GM18907 (cell line): ENCODE data around the gene HSD17B4.
"Not testable (repeated sequence)": the region's sequence is repeated elsewhere in the genome, so short reads cannot be mapped to it uniquely, and the experiment has no call there.

Source experiments
- ATAC-seq: cut with Tn5 transposase; IDR thresholded peaks from one replicate; pipeline ENCODE4 v1.9.1; 2021; ENCODE audit warnings: mild to moderate bottlenecking, moderate library complexity; ENCODE audit not compliant: unreplicated experiment

HSD17B4 gene, protein sequence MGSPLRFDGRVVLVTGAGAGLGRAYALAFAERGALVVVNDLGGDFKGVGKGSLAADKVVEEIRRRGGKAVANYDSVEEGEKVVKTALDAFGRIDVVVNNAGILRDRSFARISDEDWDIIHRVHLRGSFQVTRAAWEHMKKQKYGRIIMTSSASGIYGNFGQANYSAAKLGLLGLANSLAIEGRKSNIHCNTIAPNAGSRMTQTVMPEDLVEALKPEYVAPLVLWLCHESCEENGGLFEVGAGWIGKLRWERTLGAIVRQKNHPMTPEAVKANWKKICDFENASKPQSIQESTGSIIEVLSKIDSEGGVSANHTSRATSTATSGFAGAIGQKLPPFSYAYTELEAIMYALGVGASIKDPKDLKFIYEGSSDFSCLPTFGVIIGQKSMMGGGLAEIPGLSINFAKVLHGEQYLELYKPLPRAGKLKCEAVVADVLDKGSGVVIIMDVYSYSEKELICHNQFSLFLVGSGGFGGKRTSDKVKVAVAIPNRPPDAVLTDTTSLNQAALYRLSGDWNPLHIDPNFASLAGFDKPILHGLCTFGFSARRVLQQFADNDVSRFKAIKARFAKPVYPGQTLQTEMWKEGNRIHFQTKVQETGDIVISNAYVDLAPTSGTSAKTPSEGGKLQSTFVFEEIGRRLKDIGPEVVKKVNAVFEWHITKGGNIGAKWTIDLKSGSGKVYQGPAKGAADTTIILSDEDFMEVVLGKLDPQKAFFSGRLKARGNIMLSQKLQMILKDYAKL

DNA sequence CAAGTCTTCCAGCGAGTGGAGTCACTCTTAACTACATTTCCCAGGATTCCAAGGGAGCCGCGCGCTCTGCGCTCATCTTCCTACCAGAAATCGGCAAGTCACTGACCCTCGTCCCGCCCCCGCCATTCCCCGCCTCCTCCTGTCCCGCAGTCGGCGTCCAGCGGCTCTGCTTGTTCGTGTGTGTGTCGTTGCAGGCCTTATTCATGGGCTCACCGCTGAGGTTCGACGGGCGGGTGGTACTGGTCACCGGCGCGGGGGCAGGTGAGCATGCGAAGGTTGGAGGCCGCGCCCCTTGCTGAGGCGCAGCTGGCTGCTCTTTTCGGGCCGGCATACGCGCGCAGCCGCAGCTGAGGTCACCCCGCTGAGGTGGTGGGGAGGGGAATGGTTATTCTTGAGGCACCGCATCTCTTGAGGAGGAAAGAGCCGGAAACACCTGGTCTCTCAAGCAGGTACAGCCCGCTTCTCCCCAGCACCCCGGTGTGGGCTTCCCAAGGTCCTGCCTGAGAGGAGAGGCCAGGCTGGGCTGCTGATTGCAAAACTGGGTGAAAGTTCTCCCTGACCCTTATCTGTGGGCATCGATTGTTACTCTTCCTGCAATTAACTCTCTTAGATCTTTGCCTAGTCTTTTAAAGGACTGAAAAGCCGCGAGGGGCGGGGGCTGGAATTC, at the start of gene HSD17B4:
TSS of gene HSD17B4 (plus strand) at position 125 of the 667 bp plus-strand sequence. CDS start at position 204, 79 bp downstream.
- peak; percentile 97 for ATAC-seq

DNA sequence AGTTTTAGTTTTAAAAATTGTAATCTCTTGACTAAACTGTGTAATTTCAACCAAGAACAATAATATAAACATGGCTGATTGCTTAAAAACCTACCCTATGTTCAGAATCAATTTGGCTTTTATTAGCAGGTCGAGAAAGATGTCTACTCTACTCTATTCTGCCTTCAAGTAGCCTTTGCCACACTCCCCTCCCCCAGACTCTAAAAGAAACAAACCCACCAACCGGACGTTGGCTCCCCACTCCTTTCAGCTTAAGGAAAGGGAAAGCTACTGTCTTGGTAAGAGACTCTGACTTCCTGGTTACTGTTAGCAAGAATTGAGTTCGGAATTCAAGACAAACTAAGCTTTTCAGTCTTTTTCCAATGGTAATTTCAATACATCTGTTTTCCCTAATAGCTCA, 49.7 kb upstream of the HSD17B4 start:
- ATAC-seq: no peak

DNA sequence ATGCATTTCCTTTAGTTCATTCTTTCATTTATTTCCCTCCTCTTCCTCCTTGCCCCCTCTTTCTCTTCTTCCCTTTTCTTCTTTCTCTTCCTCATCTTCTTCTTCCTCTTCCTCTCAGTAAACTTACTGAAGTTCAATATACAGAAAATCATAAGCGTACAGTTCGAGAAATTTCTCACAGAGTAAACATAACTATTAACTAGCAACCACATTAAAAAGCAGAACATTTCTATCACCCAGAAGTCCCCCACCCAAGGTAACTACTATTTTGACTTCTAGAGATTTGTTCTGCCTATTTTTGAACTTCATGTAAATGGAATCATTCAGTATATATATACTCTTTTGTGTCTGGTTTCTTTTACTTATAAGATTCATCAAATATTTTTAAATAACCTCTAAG, 48.3 kb upstream of the HSD17B4 start:
- ATAC-seq: no peak

DNA sequence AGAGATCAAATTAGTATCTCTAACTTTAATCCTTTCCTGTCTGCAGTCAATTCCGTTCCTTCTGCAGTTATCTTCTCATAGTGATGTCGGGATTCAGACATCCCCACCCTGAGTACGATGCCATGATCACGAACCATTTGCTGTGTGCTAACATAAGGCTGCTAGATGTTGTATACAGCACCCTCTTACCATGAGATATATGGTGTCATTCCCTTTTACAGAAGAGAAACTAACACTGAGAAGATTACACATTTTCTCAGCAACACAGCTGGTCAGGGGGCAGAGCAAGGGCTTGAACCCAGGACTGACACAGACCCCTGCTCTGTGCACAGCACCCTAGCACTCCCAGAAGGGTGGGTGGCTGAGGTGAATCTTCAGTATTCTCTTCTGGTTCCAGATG, 46.9 kb upstream of the HSD17B4 start:
- no peak for ATAC-seq

DNA sequence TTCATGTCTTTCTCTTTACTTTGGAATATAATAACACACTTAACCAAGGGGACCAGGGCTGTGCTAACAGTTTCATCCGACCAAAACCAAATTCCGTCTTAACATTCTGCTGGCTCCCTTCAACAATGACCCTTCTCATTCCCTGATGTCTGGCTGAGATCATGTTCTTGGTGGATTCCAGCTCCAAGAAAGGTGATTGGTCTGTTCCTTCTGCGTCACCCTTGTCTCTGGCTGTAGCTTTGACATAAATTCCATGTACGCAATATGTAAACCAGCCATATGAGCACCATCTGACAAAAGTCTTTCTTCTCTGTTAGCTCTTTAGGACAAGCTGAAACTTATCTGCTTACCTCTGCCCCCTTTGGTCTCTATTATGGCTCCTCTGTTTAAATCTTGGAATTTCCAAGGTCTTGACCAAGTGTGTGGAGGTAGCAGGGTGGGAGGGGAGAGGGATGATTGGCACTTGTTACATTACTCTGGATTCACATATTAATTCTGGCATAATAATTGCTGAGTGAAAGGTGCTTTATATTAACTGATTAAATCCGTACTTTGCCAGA, 45.7 kb upstream of the HSD17B4 start:
- no peak for ATAC-seq

DNA sequence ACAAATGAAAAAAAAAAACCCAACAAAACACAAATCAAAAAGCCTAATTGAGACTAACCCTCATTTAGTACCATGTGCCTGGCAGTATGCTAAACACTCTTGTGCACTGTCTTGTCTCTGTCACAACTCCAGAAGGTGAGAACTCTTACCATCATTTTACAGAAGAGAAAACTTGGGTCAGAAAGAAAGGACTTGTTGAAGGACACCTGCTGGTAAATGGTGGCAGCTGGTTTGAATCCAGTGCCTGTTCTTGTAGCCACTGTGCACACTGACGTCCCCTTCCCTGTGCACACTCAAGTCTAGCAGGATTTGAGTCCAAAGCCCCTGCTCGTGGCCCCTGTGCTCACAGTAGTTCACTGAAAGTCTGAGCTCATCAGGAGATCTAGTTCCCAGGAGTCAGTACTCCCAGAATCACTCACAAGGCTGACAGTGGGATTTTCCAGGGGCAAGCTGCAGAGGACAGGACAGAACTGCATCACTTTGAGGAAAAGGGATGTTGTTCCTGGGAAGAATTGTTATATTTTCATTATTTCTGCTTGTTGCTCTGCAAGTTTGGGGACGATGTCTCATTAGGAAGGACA, 43.0 kb upstream of the HSD17B4 start:
- ATAC-seq: peak; percentile 34

DNA sequence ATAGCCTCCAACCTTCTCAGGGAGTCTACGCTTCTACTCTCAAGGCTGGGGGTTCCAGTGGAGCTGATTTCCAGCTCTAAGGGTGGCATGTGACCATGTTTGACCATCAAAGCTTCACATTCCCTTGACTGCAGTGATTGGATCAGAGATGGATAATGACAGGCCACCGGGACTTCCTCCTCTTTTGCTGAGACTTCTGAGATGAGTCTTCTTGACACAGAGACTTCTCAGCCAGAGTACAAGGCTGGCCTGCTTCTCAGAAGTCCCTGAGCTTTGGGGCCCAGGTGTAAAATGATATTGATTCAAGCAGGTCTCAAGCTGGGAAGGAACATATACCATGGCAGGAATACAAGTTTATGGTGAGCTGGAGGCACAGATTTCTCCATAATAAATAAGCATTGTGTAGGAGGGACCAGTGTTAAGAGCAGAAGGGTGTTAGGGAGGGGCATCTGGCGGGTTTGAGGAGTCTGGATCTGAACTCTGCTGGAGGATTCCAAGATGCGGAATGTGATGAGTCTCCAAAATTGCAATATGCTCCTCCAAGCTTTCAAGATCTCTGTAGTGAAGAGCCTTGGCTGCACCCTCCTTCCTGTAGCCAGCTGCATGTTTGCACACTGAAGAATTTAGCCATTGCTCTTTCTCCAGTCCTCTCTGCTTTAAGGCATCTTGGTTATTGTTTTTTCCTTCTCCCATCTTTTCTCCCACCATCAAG, 41.7 kb upstream of the HSD17B4 start:
- peak; percentile 36 for ATAC-seq

DNA sequence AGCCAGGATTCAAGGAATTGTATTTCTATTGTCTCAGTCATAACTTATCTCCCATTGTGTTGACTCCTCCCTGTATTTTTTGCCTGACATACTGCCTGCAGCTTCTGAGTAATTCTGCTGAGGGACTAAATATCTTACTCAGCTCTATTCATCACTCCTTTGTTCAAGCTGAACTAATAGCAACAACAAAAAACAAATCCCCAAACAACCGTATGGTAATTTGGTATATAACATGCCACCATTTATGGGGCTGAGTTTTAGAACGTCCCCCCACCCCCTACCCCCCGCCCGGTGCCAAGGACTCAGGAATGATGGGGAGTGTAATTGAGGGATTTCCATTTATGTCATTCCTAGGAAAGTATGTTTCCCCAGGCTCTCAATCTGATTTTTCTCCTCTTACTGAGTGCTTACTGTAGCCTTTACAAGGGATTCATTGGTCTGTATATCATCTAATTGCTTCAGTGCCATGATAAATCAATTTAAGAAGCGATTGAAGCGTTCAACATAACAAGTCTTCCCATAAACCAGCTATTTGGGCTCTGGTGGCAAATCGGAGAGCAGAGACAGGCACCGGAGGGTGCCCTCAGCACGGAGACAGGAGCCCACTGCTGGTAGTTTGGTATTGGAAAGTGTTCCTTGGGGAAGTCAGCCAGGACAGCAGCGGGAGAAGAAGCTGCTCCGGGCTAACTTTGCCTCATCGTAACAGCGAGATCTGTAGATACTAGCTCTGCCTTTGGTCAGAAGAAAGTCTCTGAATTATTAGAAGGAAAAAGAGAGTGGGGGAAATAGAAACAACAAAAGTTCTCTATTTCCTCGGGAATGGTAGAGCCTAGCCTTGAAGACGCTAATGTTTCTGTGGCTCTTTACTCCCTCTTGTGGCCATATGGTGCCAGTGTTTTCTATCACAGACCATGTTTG, 40.7 kb upstream of the HSD17B4 start:
- ATAC-seq: peak; percentile 77

DNA sequence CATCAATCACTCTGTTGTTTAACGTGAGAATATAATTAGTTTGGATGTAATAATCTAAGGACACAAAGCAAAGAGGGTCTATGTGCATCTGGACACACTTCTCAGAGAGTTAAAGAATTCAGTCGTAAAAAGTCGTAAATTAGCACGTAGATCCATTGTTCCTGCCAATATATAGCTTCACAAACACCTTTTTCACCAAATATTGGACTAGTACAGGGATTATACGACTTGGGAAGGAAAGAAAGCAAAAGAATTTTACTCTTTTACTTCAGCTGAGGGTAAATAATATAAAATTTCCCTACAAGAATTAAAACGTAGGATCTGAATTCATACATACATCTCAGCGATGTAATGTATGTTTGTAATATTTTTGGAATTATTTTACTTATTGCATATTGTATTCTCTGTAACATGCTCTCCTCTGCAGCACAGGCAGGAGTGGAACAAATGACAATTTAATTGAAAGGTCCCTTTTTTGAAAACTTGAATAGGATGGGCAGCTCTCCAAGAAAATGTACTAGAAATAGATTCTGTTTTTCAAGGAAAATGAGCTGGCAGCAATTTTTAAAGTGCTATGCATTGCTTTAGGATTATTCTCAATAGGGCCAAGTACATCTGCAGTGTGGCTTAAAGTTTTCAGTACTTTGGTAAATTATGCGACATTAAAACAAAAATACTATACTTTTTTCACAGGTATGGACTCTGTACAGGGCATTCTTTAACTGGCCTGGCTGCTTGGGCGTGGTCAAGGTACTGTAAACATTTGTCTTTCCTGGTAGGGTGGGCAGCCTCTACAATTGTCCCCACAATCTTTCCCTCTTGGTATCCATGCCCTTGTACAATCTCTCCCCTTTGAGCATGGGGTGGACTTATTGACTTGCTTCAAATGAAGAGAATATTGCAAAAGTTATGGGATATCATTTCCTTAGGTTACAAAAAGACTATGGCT, 39.7 kb upstream of the HSD17B4 start:
- ATAC-seq: no peak

DNA sequence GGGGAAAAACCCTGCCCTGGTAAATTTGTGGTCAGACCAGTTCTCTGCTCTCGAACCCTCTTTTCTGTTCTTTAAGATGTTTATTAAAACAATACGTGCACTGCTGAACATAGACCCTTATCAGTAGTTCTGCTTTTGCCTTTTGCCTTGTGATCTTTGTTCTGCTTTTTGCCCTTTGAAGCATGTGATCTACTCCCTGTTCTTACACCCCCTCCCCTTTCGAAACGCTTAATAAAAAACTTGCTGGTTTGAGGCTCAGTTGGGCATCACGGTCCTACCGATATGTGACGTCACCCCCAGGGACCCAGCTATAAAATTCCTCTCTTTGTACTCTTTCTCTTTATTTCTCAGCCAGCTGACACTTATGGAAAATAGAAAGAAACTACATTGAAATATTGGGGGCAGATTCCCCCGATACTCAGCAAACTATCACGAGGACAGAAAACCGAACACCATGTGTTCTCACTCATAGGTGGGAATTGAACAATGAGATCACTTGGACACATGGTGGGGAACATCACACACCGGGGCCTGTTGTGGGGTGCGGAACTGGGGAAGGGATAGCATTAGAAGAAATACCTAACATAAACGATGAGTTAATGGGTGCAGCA, 38.1 kb upstream of the HSD17B4 start:
- peak; percentile 38 for ATAC-seq

DNA sequence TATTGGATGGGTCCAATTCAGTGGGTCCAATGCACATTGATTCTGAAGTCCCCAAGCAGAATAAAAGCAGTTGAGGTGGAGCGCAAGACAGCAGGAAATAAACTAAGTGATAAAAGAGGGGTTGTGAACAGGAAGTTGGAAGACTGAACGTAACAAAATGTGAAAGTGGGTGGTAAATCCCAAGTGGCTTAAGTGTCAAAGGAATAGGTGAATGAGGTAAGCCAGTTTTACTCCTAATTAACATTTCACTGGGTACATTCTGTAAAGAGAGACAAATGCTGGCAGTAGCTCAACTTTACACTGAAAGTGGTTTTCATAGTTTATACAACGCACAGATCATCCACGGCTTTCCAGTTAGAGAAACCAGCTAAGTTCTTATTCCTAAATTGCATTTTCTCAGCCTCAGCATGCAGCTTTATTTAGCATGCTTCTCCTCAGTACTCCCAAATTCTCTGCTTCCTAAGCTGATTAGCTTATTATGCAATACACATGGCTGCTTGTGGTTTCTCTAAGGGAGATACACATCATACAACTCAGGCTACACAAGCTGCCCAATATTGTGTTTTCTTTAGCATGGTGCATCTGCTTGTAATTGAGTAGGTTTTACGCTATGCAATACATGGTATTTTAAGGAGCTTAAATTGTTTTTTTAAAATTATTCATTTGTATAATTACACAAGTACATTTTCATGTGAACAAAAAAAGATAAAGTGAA, 34.2 kb upstream of the HSD17B4 start:
- no peak for ATAC-seq

DNA sequence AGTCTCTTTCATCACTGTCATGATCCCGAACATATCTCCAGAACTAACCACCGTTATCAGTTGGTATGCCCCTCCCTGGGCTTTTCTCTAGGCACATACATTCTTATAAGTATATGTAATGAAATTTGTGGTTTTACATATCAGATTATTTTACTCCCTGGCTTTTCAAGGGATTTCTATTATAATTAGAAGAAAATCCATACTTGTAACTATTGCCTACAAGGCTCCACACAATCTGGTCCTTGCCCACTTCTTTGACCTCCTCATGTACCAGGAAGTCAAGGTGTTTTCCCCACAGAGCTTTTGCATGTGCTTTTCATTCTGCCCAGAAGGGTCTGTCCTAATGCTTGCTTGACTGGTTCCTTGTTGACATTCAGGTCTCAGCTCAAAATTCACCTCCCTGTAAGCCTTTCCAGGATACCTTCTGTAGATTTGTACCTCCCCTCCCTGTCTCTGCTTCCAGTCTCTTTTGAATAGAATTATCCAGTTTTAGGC, 33.6 kb upstream of the HSD17B4 start:
- ATAC-seq: peak; percentile 79

DNA sequence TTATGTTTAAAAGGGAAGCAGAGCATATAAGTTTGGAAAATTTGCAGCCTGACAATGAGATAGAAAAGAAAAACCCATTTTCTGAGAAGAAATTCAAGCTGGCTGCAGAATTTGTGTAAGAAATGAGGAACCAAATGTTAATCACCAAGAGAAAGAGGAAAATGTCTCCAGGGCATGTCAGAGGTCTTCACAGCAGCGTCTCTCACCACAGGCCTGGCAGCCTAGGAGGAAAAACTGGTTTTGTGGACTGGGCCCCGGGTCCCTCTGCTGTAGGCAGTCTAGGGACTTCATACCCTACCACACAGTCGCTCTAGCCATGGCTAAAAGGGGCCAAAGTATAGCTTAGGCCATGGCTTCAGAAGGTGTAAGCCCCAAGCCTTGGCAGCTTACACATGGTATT, 32.1 kb upstream of the HSD17B4 start:
- ATAC-seq: no peak

DNA sequence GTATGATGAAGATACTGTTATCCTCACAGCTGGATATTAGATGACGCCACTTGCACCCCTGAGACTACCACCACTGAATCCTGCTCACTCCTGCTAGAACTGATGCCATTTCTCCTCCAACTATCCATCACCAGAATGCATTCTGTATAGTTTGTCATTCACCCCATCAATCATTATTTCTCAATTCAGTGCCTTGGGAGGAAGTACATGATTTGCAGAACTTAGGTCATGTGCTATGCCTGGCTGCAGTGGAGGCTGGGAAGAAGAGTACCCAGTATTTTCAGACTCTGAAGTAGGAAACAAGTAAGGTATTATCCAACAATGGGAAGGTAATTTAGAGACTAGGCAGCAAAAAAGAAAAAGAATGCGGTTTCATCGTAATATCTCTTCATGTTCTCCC, 26.2 kb upstream of the HSD17B4 start:
- ATAC-seq: no peak

DNA sequence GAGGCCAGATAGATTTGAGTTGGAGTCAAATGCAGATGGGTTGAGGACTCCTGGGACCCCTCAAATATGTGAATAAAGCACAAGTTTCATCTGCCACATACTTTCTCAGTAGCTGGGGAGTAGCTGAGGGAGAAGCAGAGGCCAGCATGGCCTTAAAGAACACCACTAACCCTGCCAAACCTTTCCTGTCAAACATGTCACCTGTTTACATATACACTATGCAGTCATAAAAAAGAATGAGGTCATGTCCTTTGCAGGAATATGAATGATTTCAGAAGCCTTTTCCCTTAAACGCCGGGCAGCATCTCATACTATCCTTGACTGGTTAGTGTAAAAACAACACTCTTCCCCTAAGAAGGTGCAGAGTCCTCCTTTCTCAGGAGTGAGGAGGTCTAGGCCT, 25.2 kb upstream of the HSD17B4 start:
- no peak for ATAC-seq

DNA sequence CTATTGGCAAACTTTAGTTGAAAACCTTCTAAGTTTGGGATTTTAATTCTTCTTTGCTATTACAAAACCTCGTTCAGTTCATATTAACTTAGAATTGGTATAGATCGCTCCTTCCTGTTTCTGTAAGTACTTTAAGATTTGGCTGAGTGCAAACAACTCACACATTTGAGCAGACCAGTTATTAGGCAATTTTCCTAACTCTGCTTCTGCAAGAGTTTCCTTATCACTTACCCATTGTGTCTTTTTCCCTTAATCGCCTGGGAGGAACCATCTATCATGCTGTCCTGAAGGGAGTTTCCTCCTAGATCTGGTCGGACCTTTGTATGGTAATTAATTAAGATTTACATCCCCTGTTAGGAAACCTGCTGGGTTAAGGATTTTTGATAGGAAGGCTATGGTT, 24.7 kb upstream of the HSD17B4 start:
- not testable (repeated sequence) for ATAC-seq

DNA sequence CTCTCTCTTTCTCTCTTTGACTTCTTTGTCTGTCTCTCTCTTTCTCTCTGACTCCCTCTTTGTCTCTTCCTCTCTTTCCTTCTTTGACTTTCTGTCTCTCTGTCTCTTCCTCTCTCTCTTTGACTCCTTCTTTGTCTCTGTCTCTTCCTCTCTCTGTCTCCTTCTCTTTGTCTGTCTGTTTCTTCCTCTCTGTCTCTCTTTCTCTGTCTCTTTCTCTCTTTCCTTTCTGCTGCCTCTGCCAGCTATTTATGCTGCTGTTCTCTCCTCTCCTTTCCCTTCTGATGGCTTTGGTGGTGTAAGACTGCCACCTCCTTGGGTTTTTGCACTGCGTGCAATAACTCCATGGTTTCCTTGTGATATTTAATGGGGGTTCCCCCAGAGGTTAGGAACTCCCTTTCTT, 24.1 kb upstream of the HSD17B4 start:
- ATAC-seq: not testable (repeated sequence)
